Suprapubic skin (tissue), 3 donors: ENCODE data around the gene TRIO.

Experiments
- CTCF ChIP-seq, 2 donors: fragments of 200-600 bp in 1 of 2; fragments of 450-650 bp in 1 of 2; sonication (generic) in 1 of 2; IDR thresholded peaks; one replicate each; pipeline ENCODE4 v1.5.1; 2016 to 2019; ENCODE audit warnings: antibody characterized with exemption in 2 of 2, mild to moderate bottlenecking in 1 of 2, moderate library complexity in 1 of 2
- POLR2A ChIP-seq, 2 donors: fragments of 450-650 bp; IDR thresholded peaks; one replicate each; pipeline ENCODE4 v1.6.1; 2017; ENCODE audit warnings: antibody characterized with exemption in 2 of 2, mild to moderate bottlenecking in 2 of 2, moderate library complexity in 2 of 2

GRCh38 chr5:14328144-14328543, 185.0 kb downstream of the TRIO start:
- TF ChIP-seq CTCF (IDR thresholded peaks at IDR 0.05) (no peak), POLR2A (IDR thresholded peaks at IDR 0.05) (no peak)
